A172 (cell line): ENCODE data around the gene SLC7A11. TPM values are rescaled to one million over a fixed set of nuclear protein-coding genes. Genes with fewer than 3 reads are reported as not detected.
A peak's percentile ranks its signal among the peaks of the same experiment; 100 is the strongest.
"Not testable (repeated sequence)": the region's sequence is repeated elsewhere in the genome, so short reads cannot be mapped to it uniquely, and the experiment has no call there.

Experiments
- DNase-seq: peaks from one replicate; pipeline ENCODE4 v3.0.0-alpha.2; 2015; ENCODE audit warnings: low spot score
- total RNA-seq: library from RNA; depleted of rRNA; stranded (reverse); fragments of >200 nt; shearing (Covaris generic); gene quantifications from 2 replicates; pipeline ENCODE4 v1.2.3, GENCODE V29; 2014

Gene SLC7A11
- total RNA-seq, 1 experiment from 2014 or later = 61.0 TPM

DNA sequence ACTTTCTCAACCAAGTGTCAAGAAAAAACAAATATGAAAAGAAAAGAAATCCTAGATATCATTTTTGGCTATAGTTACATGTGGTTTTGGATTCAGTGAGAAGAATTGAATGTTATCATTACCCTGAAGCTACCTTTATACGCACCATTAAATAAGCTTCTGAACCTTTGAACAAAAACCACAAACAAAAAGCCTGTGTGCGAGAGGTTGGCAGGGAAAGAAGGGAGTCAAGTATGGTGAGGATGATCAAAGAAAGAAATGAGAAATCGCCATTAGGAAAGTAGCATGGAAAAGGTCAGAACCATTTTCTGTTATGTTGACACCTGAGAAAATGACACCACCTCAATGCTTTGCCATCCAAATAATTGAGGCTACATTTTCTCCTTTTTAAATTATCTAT is 1.2 kb upstream of the SLC7A11 start:
- no peak for DNase-seq

DNA sequence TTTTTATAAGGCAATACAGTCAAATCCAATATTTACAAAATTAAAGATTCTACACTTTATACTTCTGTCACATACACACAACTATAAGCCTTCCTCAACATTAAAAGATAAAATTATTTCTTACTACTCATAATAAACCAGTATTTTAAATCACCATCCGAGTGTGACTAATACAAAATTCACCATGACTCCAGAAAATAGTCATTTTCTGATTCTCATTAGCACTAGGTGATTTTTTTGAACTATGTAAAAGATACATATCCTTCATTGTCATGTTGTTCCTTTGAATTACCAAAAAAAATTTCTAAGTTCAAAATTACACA is 646 bp upstream of the SLC7A11 start:
- DNase-seq = no peak

DNA sequence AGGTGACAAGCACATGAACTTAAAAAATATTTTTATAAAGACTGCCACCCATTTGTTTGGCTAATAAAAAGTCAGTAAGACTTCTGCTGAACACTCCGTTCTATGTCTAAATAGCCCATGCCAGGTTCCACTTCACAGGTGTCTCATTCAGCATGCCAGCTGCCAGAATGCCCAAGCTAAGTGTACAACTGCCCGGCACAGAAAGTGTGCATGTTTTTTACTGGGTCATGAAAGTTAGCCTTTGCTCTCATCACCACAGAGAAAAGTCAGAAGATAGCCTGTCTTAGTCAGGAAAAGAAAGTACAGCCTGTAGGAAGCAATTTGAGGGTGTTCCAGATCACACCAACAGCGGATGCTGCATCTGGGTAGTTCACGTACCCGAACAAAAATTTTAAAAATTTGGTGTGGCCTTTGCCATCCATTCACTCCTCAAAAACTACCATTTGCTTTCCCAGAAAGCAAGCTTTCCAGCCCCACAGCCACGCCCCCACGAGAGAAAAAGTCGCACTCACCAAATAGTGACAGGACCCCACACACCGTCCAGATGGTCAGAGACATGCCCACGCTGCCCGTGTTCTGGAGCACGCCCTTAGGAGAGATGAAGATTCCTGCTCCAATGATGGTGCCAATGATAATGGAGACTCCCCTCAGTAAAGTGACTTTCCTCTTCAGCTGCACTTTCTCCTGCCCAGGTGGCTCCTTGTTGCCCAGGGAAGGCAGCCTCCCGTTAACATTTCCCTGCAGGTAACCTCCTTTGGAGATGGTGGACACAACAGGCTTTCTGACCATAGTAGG is 671 bp downstream of the SLC7A11 start:
- peak; percentile 49 for DNase-seq

DNA sequence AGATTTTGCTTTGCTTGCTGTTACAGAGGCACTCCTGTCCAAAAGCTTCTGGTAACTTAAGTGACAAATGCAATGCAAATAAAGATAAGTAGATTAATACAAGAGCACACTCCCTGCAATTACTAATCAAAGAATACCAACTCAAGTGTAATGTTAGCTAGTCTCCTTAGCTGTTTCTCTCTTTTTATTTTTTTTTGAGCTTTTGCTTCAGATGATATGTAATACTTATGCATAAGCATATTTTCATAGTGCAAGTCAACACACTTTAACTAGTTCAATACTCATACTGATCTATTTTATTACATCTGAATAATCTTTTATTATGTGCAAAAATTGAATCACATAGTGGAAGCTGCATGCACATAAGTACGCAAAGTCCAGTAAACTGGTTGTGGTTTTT is 2.7 kb downstream of the SLC7A11 start:
- no peak for DNase-seq

DNA sequence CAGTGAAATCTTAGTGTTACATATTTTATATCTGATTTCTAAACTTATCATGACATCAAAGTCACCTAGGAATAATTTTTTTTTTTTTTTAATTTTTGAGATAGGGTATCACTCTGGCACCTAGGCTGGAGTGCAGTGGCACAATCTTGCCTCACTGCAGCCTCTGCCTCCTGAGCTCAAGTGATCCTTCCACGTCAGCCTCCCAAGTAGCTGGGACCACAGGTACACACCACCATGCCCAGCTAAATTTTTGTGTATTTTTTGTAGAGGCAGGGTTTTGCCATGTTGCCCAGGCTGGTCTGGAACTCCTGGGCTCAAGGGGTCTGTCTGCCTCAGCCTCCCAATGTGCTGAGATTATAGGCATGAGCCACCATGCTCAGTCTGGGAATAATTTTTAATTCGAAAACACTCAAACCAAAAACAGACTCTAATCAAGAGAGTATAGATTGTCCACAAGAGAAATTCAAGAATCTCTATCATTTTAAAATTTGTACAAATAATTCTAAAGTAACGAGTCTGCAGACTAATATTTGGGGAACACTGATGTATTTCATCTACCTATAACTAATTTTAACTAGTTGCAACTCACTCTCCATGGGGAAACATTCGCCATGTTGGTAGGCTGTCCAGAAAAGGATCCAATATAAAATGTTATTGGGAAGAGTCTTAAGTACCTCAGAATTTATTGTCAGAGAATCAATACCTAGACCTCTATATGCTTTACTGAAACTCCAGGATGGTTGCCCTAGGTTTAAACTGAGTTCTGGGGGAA is 3.4 kb downstream of the SLC7A11 start:
- DNase-seq = no peak

DNA sequence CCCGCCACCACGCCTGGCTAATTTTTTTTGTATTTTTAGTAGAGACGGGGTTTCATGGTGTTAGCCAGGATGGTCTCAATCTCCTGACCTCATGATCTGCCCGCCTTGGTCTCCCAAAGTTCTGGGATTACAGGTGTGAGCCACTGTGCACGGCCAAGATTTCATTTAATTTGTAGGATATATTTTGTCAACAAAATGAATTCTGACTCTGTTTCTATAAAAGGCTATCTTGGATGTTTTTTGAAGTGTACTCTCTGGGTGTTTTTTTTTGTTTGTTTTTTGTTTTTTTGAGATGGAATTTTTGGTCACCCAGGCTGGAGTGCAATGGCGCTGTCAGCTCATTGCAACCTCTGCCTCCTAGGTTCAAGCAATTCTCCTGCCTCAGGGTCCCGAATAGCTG is 5.0 kb downstream of the SLC7A11 start:
- DNase-seq = not testable (repeated sequence)

DNA sequence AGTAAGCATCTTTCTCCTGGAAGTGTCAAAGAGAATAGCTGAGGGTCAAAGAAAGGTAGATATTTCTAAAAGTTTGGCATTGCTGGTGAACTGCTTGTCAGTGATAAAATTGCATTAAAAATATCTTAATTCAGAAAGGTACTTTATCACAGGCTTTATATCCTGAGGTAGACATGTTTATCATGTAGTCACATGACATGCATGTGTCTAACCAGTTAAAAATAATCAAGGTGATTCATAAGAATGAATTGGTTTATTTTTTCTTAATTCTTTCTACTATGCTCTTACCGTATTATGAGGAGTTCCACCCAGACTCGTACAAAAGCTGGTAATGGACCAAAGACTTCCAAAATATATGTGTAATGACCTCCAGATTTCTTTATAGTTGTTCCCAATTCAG is 6.1 kb downstream of the SLC7A11 start:
- peak; percentile 30 for DNase-seq

DNA sequence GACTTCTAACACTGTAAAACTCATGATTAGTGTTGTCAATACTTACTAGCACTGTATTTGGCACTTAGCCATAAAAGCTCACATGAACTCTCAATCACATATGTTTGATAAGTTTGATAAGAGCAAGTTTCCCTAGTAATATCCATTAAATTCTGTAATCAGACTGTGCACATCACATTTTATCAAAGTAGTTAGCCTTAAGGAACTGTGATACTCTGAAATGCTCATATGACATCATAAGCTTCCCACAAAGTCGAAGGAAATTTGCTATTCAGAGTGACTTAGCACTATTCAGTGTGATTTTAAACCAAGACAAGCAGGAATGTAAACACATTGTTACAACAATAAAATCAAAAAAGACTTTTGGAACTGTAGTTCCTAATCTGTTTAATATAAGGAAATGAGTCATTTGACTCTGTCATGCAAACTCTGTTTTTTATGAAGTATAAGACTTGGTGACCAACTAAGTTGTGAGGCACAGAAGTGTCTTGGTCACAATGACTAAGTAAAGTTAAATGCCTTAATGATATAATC is 6.7 kb downstream of the SLC7A11 start:
- peak; percentile 90 for DNase-seq

DNA sequence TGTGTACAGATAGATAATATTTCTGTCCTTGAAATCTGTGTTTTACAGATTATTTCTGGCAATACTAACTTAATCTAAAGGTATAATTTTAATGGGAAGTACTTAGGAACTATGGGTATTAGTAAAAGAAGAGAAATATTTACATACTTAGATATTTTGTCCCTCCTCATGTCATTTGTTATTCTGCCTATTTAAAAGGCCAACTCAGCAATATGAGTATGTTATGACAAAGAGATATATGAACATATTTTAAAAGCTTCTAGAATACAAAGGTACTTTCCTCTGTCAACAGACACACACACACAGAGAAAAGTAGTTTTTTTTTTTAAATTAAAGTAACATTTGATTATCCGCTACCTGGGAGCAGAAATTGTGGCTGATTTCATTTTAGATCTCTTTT is 7.9 kb downstream of the SLC7A11 start:
- no peak for DNase-seq

DNA sequence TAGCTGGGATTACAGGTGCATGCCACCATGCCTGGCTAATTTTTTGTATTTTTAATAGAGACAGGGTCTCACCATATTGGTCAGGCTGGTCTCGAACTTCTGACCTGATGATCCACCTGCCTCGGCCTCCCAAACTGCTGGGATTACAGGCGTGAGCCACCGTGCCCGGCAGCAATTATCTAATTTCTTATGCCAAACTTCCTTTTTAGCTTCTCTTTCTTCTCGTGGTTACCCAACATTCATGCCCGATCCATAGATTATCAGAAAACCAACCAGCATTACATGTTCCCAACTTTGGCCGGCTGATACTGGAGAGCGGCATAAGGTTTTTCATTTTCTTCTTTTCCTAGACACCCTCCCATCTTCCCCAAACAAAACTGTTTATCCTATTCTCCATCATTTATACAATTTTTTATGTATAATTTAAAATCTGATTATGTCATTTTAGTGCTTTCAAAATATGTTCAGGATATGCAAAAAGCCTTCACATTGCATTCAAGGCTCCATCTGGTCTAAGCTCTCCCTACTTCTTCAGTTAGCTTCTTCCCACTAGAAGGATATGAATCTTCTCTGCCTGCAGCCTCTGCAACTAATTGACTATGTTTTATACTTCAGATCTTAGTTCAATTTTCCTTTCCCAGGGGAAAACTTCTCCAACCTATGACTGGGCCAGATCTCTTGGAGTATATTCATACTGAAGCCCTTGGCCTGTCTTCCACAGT is 8.7 kb downstream of the SLC7A11 start:
- DNase-seq = no peak

DNA sequence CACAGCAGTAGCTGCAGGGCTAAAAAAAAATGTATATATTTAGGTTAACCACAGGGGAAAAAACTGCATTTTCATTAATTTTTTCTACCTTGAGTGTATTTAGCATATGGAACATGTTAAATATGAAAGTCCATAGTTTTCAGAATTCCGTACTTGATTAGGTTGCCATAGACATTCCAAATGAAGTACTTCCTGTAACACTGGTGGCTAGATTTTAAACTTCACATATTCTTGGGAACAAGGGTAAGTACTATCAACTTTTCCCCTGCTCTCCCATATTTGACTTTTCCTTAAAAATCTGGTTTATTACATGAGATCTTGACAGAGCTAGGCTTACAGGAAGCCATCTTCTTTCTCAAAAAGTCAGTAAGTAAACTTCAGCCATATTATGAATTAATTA is 9.8 kb downstream of the SLC7A11 start:
- no peak for DNase-seq

DNA sequence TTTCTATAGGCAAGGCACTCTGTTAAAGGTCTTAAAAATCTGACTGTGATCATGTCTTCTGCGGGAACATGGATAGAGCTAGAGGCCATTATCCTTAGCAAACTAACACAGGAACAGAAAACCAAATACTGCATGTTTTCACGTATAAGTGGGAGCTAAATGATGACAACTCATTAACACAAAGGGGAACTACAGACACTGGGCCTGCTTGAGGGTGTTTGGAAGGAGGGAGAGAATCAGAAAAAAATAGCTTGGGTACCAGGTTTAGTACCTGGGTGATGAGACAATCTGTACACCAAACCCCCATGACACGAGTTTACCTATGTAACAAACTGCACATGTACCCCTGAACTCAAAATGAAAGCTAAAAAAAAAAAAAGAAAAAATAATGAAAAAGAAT is 12.1 kb downstream of the SLC7A11 start:
- no peak for DNase-seq

DNA sequence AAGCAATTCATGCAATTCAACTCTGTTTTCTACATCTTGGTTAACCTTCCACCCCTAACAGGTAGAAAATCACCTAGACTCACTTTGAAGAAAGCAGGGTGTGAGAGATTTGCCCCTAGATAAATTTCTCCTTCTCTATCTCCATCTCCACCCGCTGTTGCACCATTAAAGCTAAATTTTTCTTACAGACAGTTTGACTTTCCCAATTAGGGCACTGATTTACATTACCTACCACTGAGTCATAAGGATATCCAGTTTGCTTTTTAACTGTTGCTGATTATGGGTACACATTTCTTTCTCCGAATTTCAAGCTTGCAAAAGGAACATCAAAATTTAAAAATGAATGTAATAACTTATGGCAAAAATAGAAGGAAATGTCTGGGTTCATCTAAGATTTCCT is 13.0 kb downstream of the SLC7A11 start:
- no peak for DNase-seq

DNA sequence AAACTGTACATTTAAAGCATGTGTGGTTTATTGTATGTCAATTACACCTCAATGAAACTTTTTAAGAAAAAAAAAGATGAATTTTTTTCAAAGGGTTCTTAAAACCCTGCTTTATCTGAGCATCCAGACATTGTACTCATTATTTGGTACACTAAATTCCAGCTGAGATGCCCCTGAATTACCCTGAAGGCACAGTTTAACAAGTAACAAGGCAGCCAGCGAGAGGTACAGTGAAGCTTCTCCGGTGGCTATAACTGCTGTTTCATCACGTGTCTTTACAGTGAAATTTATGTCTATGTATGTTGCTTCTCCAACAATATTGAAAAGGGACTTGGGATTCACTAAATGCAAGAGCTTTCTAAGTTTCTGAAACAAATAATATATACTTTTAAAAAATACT is 15.8 kb downstream of the SLC7A11 start:
- DNase-seq = no peak

DNA sequence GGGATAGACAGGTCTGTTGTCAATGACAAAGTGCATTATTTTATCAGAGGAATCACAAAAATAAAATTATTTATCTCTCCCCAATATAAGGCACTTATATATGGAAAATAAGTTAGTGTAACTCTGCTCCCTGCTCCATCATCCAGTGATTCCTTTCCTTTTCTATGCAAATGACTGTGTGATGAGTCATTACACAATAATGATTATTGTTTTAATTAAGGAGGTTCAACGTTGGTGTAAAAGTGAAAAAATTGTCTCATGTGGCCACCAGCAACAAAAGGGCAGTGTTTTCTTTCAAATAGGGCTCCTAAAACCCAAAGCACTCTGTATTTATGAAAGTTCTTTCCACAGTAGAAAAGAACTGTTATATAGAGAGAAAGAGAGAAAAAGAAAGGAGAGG is 16.7 kb downstream of the SLC7A11 start:
- no peak for DNase-seq

DNA sequence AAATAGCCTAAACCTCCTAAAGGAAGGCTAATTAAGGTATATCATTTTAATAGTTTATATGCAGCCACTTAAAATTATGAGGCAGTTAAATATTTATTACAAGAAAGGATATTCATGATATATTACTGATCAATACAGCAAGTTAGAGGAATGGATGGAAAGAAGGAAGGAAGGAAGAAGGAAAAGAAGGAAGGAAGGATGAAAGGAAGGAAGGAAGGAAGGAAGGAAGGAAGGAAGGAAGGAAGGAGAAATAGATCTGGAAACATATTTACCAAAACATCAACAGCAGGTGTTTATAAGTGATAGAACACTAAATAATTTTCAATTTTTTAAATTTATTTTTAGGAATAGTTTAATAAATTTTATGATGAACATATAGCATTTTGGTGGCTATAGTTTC is 17.5 kb downstream of the SLC7A11 start:
- no peak for DNase-seq

DNA sequence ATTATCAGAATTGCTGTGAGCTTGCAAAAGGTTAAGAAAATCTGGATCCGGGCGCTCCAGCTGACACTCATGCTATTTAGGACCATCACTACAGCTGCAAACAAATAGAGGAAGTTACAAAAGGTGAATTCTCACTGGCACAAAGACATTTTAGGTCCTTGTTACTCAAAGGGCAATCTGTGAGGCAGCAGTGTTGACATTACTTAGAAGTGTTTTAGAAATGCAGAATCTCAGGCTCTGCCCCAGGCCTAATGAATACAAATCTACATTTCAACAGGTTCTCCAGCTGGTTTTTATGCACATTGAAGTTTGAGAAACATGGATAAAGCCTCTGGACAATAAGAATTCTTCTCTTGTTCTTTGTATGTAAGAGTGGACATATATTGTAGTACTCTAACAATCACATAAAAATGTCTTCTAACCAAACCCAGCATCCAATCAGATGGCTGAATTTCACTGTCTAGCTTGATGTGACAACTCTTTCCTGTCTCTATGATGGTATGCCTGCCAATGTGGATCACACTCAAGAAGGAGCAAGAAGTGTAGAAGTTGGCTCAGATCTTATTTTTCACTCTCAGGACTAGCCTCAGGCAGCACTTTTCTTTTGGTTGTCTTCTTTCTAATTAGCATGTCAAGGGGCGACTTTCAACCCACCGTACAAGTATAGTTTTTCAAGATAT is 18.8 kb downstream of the SLC7A11 start:
- no peak for DNase-seq

DNA sequence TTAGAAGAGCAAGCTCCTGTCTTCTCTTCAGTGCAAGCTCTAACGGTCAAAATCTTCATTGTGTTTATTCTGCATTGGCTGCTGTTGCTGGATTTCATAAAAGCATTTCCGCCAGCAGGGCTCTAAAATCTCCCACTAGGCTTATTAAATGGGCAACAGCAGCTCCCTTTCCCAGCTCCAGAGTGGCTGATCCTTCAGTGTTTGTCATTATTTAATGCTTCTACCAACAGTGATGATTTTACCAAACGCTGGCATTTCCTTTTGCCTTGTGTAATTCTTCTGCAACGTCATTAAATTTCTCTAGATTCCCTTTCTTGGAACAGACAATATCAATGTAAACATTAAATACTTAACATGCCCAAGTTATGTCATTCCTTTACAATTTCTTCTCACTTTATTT is 20.1 kb downstream of the SLC7A11 start:
- peak; percentile 64 for DNase-seq

DNA sequence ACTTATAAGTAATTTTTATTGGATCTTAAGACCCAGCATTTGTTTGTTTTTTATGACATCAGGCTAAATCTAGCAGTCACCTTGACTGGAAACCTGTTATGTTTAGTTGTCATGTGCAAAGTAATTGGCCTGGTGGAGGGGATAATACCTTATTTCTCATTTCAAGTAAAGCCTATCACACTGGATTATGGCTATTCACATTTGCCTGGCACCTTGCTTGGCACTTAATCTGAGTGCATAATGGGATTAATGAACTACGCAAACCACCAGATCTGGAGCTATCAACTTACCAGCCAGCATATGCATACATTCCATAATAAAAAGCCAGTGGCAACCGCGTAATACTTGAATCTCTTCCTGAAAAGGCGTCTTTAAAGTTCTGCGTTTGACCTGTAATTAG is 23.2 kb downstream of the SLC7A11 start:
- no peak for DNase-seq

DNA sequence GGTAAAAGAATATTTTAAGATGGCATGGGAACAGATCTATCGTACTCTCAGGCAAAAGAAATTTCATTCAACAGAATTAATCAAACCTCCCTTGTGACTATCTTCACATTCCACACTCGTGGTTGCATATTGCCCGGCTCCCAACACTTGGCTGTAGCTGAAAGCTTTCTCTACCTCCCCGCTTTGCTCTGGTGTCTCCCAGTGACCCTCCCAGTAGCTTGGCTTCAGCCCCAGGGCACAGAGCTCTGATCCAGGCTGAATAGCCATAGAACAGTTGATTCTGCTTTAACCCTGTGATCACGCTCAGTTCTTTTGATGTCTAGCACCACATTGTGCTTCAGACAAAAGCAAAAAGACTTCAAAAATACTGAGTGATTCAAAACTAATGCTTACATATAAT is 24.6 kb downstream of the SLC7A11 start:
- DNase-seq = no peak

DNA sequence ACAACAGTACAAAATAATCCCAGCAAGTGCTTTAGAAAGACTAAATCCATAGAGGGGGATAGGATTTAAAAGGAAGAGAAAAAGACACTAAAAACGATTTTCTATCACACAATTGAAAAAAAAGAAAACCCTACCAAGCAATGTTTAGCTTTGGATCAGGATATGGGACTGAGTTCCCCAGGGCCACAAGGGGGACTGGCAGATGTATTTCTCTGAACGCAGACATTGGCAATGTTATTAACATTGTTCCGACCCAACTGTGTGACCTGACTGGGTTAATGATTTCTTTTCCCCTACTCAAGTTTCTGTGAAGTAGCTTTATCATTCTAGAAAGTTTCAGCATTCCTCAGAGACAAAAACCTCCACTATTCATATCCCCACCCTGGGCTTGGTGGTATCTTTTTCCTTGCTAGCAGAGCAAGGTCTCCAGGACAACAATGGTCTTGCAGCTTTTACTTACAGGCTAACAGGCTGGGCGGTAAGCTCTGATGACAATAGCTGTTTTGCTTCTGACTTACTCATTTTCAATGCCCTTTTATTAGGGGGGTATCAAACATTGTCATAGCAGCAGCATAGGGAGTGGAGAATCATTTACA is 25.8 kb downstream of the SLC7A11 start:
- no peak for DNase-seq

DNA sequence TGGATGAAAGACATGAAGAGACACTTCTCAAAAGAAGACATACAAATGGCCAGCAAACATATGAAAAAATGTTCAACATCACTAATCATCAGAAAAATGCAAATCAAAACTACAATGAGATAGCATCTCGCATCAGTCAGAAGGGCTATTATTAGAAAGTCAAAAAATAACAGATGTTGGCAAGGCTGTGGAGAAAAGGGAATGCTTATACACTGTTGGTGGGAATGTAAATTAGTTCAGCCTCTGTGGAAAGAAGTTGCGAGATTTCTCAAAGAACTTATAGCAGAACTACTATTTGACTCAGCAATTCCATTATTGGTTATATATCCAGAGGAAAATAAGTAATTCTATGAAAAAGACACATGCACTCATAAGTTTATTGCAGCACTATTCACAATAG is 31.6 kb downstream of the SLC7A11 start:
- not testable (repeated sequence) for DNase-seq
